HG02973 (cell line): ENCODE results near the gene MCEE.
"Not testable (repeated sequence)": the region's sequence is repeated elsewhere in the genome, so short reads cannot be mapped to it uniquely, and the experiment has no call there.

ENCODE experiments used
- ATAC-seq: cut with Tn5 transposase; IDR thresholded peaks from one replicate; pipeline ENCODE4 v1.9.1; 2021; ENCODE audit warnings: moderate library complexity; ENCODE audit not compliant: unreplicated experiment

MCEE gene

GRCh38 chr2:71083752-71084312, 46.2 kb downstream of the MCEE start:
- not testable (repeated sequence) for ATAC-seq

DNA sequence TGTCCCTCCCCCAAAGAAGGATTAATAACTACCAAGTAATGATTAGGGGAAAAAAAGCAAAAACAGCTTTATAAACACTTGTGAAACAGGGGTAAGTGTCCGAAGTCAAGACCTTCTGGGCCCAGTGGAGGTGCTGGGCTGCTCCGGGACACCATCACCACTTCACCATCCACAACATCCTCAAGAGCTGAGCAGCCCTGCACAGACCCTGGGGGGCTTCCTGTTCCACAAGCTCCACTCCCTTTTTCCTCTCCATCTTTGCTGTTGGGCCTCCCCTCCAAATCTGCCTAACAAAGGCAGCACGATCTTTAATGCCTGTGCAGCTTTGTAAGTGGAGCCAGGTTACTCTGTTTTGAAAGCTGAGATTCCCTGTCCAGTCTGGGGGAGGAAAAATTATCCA, 46.7 kb downstream of the MCEE start:
- ATAC-seq = not testable (repeated sequence)

- ATAC-seq = no peak
Measured at GRCh38 chr2:71082402-71083252, 47.4 kb downstream of the MCEE start.

GRCh38 chr2:71078624-71079023, 51.4 kb downstream of the MCEE start:
- ATAC-seq = no peak

GRCh38 chr2:71074893-71075395, 55.1 kb downstream of the MCEE start:
- ATAC-seq = no peak

DNA sequence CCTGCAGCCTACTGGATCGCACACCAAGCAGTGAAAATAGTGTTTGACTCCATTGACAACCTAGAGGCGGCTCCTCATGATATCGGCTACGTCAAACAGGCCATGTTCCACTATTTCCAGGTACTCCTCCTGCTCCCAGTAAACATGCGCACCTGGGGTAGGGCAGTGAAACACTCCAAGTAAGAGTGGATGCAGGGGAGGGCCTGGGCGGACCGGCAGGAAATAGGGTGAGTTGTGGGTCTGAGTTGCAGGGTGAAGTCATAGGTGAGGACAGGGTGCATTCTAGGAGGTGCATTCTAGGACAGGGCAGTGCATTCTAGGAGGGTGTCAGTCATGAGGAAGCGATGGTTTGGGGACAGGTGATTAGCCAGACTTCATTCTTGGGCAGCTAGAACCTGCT, 56.6 kb downstream of the MCEE start:
- no peak for ATAC-seq

DNA sequence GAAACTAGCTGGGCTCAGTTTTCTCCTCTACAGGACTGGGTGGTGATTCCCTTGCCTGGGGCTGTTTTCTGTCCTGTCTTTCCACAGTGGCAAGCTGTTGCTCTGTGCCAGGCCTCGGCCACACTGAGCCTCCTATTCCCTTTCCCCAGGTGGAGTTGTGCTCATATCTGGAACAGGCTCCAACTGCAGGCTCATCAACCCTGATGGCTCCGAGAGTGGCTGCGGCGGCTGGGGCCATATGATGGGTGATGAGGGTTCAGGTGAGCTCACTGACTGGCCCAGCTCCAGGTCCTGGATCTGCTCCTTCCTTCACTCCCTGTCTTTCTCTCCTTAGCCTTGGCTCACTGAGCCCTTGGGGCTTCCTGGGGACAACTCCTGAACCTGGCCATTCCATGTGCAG, 57.5 kb downstream of the MCEE start:
- ATAC-seq = no peak

DNA sequence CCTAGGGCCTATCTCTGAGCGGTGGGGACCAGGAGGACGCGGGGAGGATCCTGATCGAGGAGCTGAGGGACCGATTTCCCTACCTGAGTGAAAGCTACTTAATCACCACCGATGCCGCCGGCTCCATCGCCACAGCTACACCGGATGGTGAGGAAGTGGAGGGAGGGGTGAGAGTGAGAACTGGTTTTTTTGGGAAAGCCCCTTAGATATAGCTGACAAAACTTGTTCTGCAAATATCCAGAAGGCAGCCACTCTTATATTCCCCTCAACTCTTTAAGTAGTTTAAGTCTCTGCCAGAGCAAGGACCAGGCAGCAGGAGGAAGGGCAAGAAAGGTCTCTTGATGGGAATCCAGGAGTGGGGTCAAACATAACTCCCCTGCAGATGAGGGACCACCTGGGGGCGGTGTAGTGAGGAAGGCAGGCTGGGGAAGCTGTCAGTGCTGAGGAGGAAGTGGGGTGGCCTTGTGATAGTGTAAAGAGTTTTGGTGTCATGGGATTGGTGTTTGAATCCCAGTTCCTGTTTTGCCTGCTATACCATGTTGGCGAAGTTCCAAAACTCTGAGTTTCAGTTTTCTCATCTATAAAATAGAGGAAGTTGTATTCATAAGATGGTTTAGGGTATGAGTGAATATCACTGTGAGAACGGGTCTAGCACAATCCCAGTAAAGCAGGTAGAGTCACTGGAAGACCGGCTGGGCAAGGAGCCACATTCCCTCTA, 58.2 kb downstream of the MCEE start:
- peak; percentile 42 for ATAC-seq

- no peak for ATAC-seq
Measured at GRCh38 chr2:71070294-71071093, 59.5 kb downstream of the MCEE start.

DNA sequence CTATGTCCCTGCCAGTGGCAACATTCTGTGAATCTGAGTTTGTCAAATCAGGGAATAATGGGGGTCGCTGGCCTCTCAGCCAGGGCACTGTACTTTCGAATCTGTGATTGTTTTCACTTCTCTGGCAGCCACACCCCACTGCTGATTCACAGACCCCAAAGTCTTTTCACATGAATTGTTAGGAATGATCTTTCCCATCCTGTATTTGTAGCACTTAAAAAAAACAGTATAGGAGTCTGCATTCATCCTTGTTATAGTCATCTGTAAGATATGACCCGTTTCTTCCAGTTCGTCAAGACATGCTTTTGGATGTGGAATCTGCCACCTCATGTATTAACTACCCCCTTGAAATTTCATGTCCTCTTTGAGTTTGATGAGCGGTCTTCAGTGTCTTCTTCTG, 60.7 kb downstream of the MCEE start:
- no peak for ATAC-seq

DNA sequence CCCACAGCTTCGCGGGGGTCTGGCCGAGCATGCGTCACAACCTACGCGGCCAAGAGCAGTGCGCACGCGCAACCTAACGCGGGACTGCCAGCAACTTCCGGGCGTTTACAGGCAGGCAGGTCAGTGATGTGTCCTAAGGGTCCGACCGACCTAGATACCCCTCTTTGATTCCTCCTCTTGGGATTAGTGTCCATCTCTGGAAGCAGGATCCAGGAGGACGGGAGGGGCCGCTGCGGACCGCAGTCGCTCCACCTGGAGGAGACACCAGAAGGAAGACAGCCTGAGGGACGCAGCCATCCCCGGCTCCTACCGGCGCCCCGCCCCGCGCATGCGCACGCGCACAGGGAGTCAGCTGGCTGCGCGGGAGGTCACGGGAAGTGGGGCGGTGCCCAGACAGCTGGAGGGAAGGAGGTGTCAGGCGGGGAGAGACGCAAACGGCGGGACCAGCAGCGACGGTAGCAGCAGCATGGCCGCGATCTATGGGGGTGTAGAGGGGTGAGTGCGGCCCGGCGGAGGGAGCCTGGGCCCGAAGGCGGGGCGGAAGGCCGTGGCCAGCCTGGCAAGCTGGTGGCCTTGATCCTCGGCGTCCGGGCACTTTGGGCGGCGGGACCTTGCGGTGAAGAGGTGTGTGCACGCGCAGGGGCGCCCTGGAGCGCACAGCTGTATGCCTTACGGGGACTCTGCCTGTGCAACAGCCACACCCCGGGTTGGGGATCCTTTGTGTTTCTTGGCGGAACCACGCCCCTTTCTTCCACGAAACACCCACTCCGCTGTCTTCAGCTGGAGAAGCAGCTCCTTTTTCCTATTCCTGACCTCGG, 61.6 kb downstream of the MCEE start, which contains the start of gene NAGK:
NAGK (plus strand) TSS at position 431 of the 818 bp plus-strand sequence; CDS start at position 467, 36 bp downstream.
- ATAC-seq = peak; percentile 42

- no peak for ATAC-seq
Measured at GRCh38 chr2:71067567-71068217, 62.3 kb downstream of the MCEE start.

- no peak for ATAC-seq
Measured at GRCh38 chr2:71066856-71067255, 63.2 kb downstream of the MCEE start.

DNA sequence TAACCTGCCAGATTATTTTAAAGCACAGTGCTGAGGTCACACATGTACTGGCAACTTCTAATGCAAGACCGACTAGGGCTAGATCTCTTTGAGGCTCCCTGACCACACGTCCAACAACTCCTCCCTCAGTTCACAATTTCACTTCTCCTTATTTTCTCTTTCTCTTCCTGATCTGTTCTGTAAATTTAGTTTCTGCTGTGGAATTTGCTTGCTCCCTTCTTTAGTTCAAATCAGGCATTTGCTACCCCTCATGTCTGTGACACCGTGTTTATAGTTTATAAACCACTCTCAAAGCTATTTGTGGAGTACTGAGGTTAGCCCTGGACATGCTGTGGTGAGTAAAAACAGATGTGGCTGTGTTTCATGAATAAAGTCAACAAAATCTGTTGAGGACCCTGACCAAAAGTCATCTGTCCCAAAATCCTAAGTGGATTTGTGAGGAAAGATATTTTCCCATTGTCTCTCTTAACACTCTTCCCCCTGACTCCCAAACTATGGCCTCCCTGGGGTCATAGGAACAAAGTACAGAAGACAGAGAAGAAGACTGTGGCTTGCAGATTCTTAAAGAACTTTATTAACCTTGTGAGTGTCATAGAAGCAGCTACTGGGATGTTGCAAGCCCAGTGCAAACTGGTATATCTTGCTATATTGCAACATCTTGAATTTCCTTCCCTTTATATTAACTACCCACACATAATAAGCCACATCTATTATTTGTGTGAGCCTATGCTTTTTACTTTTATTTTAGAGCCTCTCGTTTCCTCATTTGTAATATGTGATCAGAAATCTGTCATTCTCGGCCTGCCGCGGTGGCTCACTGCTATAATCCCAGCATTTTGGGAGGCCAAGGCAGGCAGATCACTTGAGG, 65.0 kb downstream of the MCEE start:
- ATAC-seq = no peak

DNA sequence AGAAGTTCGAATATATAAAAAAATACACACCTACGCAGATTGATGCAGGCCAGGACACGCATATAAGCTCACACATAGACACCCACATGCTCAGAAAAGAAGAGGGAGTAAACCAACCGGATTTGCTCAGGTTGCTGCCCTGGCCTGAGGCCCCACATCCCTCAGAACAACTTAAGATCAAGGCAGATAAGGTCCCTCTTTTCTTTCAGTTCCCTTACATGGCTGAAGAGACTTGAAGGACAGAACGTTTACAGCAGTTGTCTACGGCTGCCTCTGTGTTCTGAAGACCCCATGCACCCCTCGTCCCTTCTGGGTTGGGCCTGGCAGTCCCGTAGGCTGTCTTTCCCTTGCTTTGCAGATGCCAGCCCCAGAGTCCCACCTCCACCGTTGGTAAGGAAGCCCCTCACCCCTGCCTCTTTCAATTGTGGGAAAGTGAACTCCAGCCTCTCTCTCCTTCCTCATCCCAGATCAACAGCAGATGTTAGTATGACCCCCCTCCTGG, 65.9 kb downstream of the MCEE start:
- ATAC-seq = no peak

DNA sequence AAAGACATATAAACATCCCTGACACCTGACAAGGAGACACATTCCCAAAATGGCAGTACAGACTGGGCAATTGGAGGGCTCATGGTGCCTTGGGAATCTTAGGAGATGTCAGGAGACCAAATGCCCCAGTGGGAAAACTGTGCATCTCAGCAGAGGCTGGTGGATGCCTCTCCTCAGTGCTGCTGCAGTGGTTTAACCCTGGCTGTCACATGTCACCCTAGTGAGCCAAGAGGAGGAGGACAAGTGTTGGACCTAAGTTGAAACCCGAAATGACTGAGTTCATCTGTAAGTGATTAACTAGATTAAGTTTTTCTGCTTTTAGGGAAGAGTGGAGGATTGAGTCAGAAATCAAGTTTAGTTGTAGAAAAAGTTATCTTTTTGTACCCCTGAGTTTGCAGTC, 66.8 kb downstream of the MCEE start:
- no peak for ATAC-seq

DNA sequence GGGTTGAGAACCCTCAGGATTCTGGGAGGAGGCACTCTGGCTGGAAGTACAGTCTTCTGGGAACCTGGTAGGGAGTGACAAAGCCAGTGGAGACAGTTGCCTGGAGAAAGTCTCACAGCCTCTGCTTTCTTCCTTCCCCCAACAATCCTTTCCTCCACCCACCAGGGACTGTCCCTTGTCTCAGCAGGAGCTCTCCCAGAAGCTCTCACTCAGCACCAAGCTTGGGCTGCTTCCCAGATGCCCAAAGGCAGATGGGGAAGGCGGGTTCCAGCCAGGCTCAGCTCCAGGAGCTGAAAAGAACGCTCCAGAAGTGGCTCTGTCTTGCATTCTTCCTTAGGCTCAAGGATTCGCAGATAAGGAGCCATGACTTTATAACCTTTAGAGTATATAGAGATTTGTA, 69.2 kb downstream of the MCEE start:
- no peak for ATAC-seq

GRCh38 chr2:71060211-71060610, 69.8 kb downstream of the MCEE start:
- ATAC-seq = no peak
